Ascending aorta (tissue), 2 donors: ENCODE data around the gene UNG. TPM values are rescaled to one million over a fixed set of nuclear protein-coding genes. Genes with fewer than 3 reads are reported as not detected.

Source experiments
- DNase-seq, 2 donors: peaks; one replicate each; pipeline ENCODE4 v3.0.0-alpha.2; 2019; ENCODE audit warnings: low spot score in 2 of 2
- H3K27ac ChIP-seq, 2 donors: fragments of 200-600 bp; sonication (generic); one replicate each; pipeline ENCODE4 v1.5.1; 2016 to 2017; ENCODE audit warnings: mild to moderate bottlenecking in 1 of 2
- H3K27me3 ChIP-seq: fragments of 200-600 bp; sonication (generic); one replicate; pipeline ENCODE4 v1.5.1; 2017
- H3K36me3 ChIP-seq, 2 donors: fragments of 200-600 bp; sonication (generic); one replicate each; pipeline ENCODE4 v1.5.1; 2016
- H3K4me1 ChIP-seq, 2 donors: fragments of 200-600 bp; sonication (generic); one replicate each; pipeline ENCODE4 v1.5.1; 2016 to 2017; ENCODE audit warnings: mild to moderate bottlenecking in 1 of 2
- H3K4me3 ChIP-seq, 2 donors: fragments of 200-600 bp; sonication (generic); one replicate each; pipeline ENCODE4 v1.5.1; 2016 to 2017; ENCODE audit warnings: mild to moderate bottlenecking in 1 of 2
- H3K9me3 ChIP-seq, 2 donors: fragments of 200-600 bp; sonication (generic); one replicate each; pipeline ENCODE4 v1.5.1; 2016
- intact Hi-C: fragments of 100-400 bp; cut with DNase I; formaldehyde crosslinking; loops from one replicate; pipeline ENCODE4 v1.15.1; 2023
- total RNA-seq: library from RNA; depleted of rRNA; stranded (reverse); fragments of >200 nt; gene quantifications from one replicate; pipeline ENCODE4 v1.1.0, GENCODE V29; 2016
- TF ChIP-seq, protein P1 (sequence below), 3 experiments: fragments of 200-600 bp in 2 of 3; fragments of 450-650 bp in 1 of 3; sonication (generic) in 2 of 3; IDR thresholded peaks; one replicate each; pipeline ENCODE4 v1.5.1; 2016 to 2019; ENCODE audit warnings: antibody characterized with exemption in 3 of 3, mild to moderate bottlenecking in 1 of 3, moderate library complexity in 1 of 3

Gene UNG
- total RNA-seq, 1 donor from 2014 or later: 42.4 TPM

DNA sequence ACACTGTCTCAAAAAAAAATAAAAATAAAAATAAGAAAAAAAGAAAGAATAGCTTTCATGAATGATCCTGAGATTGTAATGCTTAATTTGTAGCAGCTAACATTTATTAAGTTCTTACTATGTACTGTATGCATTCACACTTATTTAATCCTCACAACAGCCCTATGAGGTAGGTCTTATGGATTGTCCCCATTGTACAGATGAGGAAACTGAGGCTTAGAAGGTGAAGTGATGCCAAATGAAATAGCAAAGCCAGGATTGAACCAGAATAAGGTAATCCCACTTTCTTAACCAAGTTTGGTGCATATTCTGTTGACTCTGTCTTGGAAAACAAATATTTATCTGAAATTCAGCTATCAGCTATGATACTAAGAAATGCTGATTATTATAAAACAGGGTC is 42.9 kb upstream of the UNG start:
- Histone ChIP-seq H3K27ac (no peak overlapping the region), H3K36me3 (peaks cover 15 to 21% of the 10 kb centered on the region in 2 donors), H3K4me3 (no peak overlapping the region), H3K4me1 (peaks cover 0 to 15% of the 10 kb centered on the region in 2 donors), H3K27me3 (no peaks in the 10 kb centered on the region), H3K9me3 (no peaks in the 10 kb centered on the region)
- TF ChIP-seq, protein P1, sequence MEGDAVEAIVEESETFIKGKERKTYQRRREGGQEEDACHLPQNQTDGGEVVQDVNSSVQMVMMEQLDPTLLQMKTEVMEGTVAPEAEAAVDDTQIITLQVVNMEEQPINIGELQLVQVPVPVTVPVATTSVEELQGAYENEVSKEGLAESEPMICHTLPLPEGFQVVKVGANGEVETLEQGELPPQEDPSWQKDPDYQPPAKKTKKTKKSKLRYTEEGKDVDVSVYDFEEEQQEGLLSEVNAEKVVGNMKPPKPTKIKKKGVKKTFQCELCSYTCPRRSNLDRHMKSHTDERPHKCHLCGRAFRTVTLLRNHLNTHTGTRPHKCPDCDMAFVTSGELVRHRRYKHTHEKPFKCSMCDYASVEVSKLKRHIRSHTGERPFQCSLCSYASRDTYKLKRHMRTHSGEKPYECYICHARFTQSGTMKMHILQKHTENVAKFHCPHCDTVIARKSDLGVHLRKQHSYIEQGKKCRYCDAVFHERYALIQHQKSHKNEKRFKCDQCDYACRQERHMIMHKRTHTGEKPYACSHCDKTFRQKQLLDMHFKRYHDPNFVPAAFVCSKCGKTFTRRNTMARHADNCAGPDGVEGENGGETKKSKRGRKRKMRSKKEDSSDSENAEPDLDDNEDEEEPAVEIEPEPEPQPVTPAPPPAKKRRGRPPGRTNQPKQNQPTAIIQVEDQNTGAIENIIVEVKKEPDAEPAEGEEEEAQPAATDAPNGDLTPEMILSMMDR (IDR thresholded peaks at IDR 0.05): no peak
- no peak for DNase-seq
- intact Hi-C loops: loop anchor here (5.0 to 10.0 kb wide), 2 partner anchors 410 to 492 kb away; partner anchors contain the start of genes ISCU and SART3

DNA sequence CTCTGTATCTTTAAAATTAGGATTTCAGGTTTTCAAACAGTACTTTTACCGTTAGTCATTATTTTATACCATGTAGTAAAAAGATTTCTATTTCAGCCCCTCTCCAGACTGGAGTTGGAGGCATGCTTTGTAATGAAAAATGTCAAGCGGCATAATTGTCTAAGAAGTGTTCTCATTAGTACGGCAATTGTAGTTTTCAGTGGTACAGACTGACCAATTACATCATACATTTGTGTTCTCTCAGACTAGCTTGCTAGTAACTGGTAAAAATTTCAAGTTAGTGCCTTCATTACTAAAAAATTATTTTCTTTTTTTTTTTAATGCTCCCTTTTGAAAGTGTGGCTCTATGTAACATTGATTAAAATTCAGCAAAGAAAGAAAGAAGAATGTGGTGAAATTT is 40.5 kb upstream of the UNG start:
- H3K9me3 ChIP-seq: no peaks in the 10 kb centered on the region
- H3K36me3 ChIP-seq: peaks cover 16 to 36% of the 10 kb centered on the region in 2 donors
- no peaks in the 10 kb centered on the region for H3K27me3 ChIP-seq
- H3K4me1 ChIP-seq: peaks cover 0 to 15% of the 10 kb centered on the region in 2 donors
- TF ChIP-seq, protein P1 (IDR thresholded peaks at IDR 0.05): no peak
- DNase-seq: no peak
- no peak overlapping the region for H3K4me3 ChIP-seq
- intact Hi-C loops: loop anchor here (10.0 kb wide), 1 partner anchor 412 kb away; no protein-coding TSS in a partner anchor
- H3K27ac ChIP-seq: no peak overlapping the region

DNA sequence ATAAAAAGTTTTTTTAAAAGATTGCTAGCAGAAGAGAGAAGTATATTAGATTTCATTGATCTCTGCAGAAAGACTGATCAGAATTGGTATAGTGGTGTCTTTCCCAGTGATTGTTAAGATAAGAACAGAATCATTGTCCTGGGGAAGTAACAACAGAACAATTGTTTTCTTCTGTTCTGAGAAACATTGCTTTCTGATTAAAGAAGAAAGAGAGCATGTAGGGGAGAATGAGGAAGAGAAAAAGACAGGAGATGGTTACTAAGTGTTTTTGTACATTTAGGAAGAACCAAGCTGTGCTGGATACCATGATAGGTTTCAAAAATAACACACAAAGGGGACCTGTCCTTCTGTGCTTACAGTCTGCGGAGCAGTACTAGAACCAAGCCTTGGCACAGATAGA is 40.0 kb upstream of the UNG start:
- Histone ChIP-seq H3K9me3 (no peaks in the 10 kb centered on the region), H3K4me1 (peaks cover 0 to 15% of the 10 kb centered on the region in 2 donors), H3K4me3 (no peak overlapping the region), H3K27ac (no peak overlapping the region), H3K36me3 (peaks cover 16 to 36% of the 10 kb centered on the region in 2 donors), H3K27me3 (no peaks in the 10 kb centered on the region)
- TF ChIP-seq, protein P1 (IDR thresholded peaks at IDR 0.05): no peak
- DNase-seq: no peak
- intact Hi-C loops: loop anchor here (10.0 kb wide), 1 partner anchor 413 kb away; no protein-coding TSS in a partner anchor

- H3K9me3 ChIP-seq: no peaks in the 10 kb centered on the region
- TF ChIP-seq, protein P1 (IDR thresholded peaks at IDR 0.05): no peak
- no peaks in the 10 kb centered on the region for H3K27me3 ChIP-seq
- peaks cover 0 to 10% of the 10 kb centered on the region in 2 donors for H3K4me1 ChIP-seq
- no peak overlapping the region for H3K4me3 ChIP-seq
- no peak for DNase-seq
- peaks cover 20 to 36% of the 10 kb centered on the region in 2 donors for H3K36me3 ChIP-seq
- H3K27ac ChIP-seq: no peak overlapping the region
- intact Hi-C loops: loop anchor here (10.0 kb wide), 1 partner anchor 414 kb away; no protein-coding TSS in a partner anchor
These were observed 38.6 kb upstream of the UNG start for GRCh38 chr12:109058773-109059172.

DNA sequence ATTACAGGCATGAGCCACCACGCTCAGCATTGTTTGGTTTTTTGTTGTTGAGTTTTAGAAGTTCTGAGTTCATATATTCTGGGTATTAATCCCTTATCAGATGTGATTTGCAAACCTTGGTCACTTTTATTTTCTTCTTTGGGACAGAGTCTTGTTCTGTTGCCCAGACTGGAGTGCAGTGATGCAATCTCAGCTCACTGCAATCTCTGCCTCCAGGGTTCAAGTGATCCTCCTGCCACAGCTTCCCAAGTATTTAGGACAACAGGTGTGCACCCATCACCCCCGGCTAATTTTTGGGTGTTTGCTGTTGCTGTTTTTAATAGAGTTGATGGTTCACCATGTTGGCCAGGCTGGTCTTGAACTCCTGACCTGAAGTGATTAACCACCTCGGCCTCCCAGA is 33.3 kb upstream of the UNG start:
- DNase-seq: no peak

More for the DNA sequence above, 33.3 kb upstream of the UNG start:
- Histone ChIP-seq H3K27me3 (no peaks in the 10 kb centered on the region), H3K4me3 (no peak overlapping the region), H3K4me1 (no peaks in the 10 kb centered on the region), H3K36me3 (peaks cover 27 to 40% of the 10 kb centered on the region in 2 donors), H3K9me3 (no peaks in the 10 kb centered on the region), H3K27ac (no peak overlapping the region)
- intact Hi-C loops: no loop called here
- TF ChIP-seq, protein P1 (IDR thresholded peaks at IDR 0.05): no peak
